SIG-M5 treated with dmso at 0.1 percent for 504 hours (cell line): ENCODE data around the gene AACS.
A peak's percentile ranks its signal among the peaks of the same experiment; 100 is the strongest.
"Not testable (repeated sequence)": the region's sequence is repeated elsewhere in the genome, so short reads cannot be mapped to it uniquely, and the experiment has no call there.

Source experiments
- DNase-seq: peaks from one replicate; lab custom pipeline; 2025; ENCODE audit not compliant: unreplicated experiment; lab: John Stamatoyannopoulos, UW

The AACS gene

DNA sequence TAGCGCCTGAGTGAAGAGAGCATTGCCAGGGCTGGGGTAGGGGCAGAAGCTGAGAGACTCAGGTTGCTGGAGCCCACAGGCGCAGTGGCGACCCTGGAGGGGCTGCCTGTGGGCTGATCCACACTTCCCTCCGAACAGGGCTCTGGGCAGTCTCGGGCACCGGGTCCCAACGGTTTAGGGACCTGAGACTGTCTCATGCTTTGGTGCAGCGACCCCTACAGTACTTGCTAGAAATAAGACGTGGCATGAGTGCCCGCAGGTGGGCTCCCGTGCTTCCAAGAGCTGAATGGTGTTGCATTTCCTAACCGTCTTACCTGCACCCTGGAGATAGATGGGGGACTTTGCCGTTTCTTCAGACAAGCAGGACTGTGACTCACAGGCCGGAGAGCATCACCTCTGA is 57.4 kb downstream of the AACS start:
- no peak for DNase-seq

GRCh38 chr12:125124320-125124966 is 59.2 kb downstream of the AACS start:
- no peak for DNase-seq

DNA sequence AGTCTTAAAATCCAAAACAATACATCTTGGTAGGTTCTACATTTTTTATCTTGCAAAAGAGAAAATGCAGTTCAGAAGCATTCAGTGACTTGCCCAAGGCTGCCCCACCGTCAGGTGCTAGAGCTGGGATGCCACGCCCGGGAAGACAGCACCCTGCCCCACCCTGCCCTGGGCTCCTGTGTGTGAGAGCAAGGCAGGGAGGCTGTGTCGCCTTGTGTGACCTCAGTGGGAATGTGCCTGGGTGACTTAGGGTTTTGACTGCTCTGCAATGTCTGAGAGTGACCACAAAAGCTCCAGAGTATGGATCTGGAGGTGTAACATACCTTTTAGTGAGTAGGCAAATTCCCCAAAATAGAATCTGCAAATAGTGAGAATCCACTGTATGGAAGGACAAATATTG is 60.0 kb downstream of the AACS start:
- DNase-seq, result no peak

GRCh38 chr12:125128439-125129178 is 63.4 kb downstream of the AACS start:
- DNase-seq, result no peak

- no peak for DNase-seq
Measured at GRCh38 chr12:125129179-125129571, 63.9 kb downstream of the AACS start.

DNA sequence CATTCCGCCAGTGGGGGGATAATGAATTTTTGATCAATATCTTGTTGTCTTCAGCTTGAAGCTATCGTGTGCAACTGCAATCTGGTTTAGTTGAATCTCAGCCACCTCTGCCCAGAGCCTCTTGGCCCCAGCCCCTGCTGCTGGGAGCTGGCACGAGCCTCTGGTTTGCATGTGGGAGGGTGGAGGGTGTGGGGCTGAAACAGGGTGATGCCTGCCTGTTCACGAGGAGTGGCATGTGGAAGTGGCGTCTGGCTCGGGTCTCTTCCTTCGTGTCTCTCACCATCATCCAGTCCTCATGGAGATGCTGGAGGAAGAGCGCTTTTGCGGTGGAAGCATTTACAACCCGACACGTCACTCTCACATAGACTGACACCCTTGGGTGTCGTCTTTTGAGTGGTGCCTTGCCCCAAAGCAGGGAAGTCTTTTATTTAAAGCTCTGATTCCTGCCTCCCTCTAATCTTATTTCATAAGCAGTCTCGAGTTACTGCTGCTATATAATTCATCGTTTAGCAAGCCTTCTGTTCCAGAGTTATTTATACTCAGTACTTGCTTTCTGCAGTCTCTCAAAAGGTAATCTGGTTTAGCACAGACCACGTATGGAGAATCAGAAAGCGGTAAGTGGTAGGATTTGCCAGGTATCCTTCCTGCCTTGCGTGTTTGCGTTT is 64.5 kb downstream of the AACS start:
- DNase-seq, result no peak

DNA sequence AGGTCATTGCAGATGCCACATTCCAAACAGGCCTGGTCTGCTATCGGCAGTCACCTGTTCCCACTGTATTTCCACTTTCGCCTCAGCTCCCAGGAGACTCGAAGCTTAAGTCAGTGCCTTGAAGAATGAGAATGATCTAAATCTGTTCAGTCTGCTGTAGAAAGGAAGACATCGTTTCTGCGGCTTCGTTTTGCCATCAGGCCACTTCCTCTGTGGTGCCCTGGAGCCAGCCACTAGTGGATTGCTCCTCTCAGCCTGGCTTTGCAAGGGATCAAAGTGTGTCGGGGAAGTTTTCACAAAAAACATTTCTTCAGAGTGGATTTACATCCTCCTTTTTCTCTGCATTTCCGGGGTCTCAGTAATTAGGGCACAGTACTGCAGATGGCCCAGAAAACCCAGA is 66.7 kb downstream of the AACS start:
- DNase-seq, result no peak

DNA sequence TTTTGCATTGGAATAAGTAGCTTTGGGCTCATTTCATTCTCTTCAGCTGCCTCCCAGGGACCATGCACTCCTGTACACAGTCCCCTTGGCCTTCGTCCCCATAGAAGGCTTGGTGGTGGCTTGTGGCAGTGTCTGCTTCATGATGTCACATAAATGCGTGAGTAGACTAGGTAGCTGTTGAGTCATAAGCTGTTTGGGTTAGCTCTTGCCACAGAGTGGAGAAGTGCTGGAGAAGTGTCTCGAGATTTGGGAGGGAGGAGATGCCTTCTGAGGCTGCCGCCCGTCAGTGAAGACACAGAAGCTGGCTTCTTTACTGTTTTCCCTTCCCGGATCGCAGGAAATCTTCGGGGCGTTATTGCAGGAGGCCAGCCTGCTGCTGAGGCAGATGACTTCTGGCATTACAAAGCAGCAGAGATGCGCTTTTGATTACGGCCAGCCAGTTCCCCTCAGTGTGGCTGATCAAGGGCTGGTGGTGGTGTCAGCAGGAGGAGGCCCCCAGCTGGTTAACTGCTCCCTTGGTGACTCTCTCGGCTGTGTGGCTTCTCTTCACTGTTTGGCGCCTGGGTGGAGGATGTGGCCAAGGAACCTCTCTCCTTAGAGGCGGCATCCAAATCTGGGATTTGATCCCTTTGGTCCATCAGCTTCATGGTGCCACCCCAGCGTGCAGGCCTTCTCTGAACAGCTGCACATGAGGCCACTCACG is 67.6 kb downstream of the AACS start:
- peak; percentile 53 for DNase-seq

- no peak for DNase-seq
Measured at GRCh38 chr12:125133616-125134015, 68.4 kb downstream of the AACS start.

DNA sequence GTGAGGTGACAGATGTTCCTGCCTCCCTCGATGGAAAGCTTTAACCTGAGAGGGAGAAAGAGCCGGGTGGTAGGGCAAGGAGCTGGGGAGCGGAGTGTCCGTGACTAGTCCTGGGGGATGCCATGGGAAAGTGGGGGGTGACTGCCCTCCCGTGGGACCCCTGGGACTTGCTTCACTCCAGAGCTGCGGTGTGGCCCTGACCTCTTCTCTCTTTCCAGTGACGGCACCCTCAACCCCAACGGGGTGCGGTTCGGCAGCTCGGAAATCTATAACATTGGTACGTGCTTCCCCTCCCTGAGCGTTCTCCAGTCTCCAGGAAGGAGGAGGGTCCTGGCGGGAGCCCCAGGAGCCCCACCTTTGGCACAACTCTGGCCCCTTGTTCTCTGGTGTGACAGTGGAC is 69.3 kb downstream of the AACS start:
- DNase-seq, result no peak

DNA sequence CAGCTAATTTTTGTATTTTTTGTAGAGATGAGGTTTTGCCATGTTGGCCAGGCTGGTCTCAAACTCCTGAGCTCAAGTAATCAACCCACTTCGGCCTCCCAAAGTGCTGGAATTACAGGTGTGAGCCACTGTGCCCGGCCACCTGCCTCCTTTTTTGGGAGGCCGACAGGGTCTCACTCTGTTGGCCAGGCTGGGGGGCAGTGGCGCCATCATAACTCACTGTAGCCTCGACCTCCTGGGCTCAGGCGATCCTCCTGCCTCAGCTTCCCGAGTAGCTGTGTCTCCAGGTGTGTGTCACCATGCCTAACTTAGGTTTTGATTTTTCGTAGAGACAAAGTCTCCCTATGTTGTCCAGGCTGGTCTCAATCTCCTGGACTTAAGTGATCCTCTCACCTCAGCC is 70.7 kb downstream of the AACS start:
- DNase-seq, result no peak

- no peak for DNase-seq
Measured at GRCh38 chr12:125136702-125137101, 71.5 kb downstream of the AACS start.

GRCh38 chr12:125137766-125138344 is 72.6 kb downstream of the AACS start:
- DNase-seq, result no peak

DNA sequence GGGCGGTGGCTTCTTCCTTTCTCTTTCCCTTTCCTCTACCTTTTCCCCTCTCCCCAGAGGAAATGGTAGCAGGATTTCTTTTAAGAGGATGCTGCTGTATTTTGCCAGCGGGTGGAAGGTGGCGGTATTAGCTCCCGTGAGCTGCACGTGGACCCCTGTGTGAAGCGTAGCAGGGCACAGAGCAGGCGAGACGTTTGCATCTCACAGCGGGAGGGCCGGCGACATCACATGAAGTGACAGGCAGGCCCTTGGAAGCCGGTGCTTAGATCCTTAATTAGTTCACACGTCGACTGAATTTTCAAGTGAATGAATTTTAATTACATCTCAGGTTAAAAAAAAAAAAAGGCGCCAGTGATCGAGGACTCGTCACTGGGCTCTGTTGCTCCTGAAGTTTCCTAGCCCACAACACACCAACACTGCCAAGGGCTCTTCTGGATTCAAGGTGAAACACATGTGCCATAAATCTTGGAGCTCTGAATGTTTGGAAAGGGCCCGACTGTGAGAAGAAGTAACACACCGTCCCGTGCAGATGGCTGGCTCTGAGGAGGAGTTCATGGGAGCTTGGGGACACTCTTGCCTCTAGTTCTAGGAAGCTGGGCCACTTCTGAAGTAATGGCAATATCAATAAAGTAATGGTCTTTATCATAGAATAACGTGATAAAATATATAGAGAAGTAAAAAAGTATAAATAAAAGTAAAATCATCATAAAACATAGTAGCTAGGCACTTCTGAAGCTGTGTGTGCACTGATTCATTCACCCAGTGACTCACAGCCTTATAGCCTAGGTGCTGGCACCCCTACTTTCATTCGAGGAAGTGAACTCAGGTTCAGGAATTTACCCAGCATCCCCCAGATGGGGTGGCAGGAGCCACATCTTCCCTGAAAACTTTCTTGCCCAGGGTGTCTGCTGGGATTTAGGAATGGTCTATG is 75.3 kb downstream of the AACS start:
- DNase-seq, result no peak

DNA sequence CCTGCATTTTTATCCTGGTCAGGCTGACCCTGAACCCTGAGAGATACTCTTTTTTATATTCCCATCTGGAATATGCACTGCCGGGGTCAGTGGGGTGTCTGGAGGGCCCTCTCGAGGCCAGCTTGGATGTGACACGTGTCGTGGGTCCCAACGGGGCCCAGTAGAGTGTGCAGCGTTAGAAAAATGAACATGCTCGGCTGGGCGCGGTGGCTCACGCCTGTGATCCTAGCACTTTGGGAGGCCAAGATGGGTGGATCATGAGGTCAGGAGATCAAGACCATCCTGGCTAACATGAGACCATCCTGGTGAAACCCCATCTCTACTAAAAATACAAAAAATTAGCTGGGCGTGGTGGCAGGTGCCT is 76.0 kb downstream of the AACS start:
- DNase-seq, result not testable (repeated sequence)

- DNase-seq, result no peak
Measured at GRCh38 chr12:125142601-125143000, 77.4 kb downstream of the AACS start.

GRCh38 chr12:125143491-125143890 is 78.3 kb downstream of the AACS start:
- DNase-seq, result no peak

- DNase-seq, result no peak
Measured at GRCh38 chr12:125145196-125145595, 80.0 kb downstream of the AACS start.

DNA sequence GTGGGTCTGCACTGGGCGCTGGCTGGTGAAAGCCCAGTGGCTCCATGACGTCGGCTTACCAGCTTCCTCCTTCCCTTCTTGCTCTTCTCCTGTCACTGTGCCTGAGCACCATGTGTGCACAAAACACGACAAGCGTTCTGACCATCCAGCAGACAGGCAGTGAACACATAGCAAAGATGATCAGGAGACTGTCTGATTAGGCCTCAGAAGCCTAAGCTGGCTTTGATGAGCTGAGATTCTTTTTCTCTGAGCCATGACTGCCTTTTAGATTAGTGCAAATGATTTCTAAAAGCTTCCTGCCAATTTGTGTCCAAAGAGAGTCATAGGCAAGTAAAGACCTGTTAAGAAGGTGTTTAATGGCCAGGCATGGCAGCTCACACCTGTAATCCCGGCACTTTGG is 83.1 kb downstream of the AACS start:
- DNase-seq, result no peak
